ENCODE results near the gene LINGO3. TPM values are rescaled to one million over a fixed set of nuclear protein-coding genes. Genes with fewer than 3 reads are reported as not detected.
"Not testable (repeated sequence)": the region's sequence is repeated elsewhere in the genome, so short reads cannot be mapped to it uniquely, and the experiment has no call there.

Gene LINGO3
- total RNA-seq, 2 donors from 2014 or later, result 0.58 TPM; not detected in 1

DNA sequence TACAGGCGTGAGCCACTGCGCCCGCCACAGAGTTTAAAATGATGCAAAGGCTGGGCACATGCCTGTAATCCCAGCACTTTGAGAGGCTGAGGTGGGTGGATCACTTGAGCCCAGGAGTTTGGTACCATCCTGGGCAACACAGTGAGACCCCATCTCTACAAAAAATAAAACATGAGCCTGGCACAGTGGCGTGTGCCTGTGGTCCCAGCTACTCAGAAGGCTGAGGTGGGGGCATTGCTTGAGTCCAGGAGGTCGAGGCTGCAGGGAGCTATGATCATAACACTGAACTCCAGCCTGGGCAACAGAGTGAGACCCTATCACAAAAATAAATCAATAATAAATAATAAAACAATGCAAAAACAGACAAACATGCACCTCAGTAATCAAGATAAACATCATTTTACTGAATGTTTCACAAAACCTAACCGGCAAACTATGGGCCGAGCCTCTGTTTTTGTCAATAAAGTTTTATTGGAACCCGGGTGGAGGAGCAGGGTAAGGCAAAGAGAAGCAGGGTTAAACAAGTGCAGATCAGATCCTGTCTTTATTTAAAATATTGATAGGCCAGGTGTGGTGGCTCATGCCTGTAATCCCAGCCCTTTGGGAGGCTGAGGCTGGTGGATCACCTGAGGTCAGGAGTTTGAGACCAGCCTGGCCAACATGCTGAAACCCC lies 24.0 kb downstream of the LINGO3 start:
- Histone ChIP-seq H3K9ac (ENCODE audit: low read depth in 2 of 2, low read length in 2 of 2) (no peak overlapping the region), H3K36me3 (no peaks in the 10 kb centered on the region), H3K27ac (no peak overlapping the region), H3K4me1 (no peaks in the 10 kb centered on the region), H3K9me3 (no peaks in the 10 kb centered on the region), H3K27me3 (peaks cover 18% of the 10 kb centered on the region), H3K4me3 (no peak overlapping the region)
- intact Hi-C loops (cut with DNase I), result no loop called here
- TF ChIP-seq, protein P1, sequence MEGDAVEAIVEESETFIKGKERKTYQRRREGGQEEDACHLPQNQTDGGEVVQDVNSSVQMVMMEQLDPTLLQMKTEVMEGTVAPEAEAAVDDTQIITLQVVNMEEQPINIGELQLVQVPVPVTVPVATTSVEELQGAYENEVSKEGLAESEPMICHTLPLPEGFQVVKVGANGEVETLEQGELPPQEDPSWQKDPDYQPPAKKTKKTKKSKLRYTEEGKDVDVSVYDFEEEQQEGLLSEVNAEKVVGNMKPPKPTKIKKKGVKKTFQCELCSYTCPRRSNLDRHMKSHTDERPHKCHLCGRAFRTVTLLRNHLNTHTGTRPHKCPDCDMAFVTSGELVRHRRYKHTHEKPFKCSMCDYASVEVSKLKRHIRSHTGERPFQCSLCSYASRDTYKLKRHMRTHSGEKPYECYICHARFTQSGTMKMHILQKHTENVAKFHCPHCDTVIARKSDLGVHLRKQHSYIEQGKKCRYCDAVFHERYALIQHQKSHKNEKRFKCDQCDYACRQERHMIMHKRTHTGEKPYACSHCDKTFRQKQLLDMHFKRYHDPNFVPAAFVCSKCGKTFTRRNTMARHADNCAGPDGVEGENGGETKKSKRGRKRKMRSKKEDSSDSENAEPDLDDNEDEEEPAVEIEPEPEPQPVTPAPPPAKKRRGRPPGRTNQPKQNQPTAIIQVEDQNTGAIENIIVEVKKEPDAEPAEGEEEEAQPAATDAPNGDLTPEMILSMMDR (IDR thresholded peaks at IDR 0.05), result no peak
- no peak for DNase-seq

DNA sequence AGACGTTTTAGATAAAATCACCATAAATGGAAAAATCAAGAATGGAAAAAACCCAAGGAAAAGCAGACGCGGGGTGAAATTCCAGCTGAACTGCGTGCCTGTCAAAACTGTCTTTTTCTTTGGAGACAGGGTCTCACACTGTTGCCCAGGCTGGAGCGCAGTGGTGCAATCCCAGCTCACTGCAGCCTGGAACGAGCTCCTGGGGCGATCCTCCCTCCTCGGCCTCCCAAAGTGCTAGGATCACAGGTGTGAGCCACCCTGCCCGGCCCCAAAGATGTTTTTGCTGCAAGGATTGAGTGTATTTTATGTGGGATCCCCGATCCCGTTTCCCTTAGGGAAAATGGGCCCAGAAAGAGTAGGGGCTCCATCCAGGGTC lies 25.1 kb downstream of the LINGO3 start:
- peaks cover 6% of the 10 kb centered on the region for H3K4me1 ChIP-seq
- intact Hi-C loops (cut with DNase I), result no loop called here
- no peaks in the 10 kb centered on the region for H3K9me3 ChIP-seq
- no peak overlapping the region for H3K4me3 ChIP-seq
- no peaks in the 10 kb centered on the region for H3K36me3 ChIP-seq
- DNase-seq, result no peak
- H3K9ac ChIP-seq (ENCODE audit: low read depth in 2 of 2, low read length in 2 of 2), result no peak overlapping the region
- H3K27ac ChIP-seq, result no peak overlapping the region
- TF ChIP-seq, protein P1 (IDR thresholded peaks at IDR 0.05), result no peak
- peaks cover 12% of the 10 kb centered on the region for H3K27me3 ChIP-seq

DNA sequence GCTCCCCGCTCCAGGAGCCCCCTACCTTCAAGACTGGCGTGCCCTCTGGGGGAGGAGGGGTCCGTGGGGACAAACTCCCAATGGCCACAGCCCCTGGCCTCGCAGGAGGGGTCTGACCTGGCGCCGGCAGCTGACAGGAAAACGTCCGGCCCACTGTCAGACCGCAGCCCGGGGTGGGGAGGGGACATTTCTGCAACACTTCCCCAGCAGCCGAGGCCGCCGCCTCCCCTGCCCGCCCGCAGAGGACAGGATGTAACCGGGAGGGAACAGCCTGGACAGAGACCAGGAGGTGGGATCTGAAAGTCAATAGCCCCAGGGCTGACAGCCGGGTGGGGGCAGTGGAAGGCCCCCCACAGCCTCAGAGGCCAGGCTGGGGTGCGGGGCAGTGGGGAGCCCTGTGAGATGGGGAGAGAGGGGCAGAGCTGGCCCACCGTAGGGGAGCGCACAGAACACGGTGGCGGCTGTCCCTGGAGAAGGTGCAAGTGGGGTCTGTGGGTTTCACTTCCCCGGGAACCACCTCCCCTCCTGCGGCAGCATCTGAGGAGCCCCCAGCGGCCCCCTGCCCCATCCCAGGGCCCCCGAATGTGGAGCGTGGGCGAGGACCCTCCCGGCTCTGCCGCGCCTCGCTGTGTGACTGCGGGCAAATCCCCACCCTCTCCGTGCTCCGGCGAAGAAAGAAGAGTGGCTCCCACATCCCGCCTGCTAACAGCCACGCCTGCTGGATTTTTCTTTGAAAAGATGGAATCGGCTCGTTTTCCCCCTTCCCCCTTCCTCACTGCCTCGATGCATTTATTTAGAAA lies 25.7 kb downstream of the LINGO3 start, which contains the start of gene PEAK3:
TSS of gene PEAK3 (minus strand) at position 114 of the 800 bp plus-strand sequence. CDS start 1,244 bp downstream, outside the sequence.
- Histone ChIP-seq H3K36me3 (no peaks in the 10 kb centered on the region), H3K9me3 (no peaks in the 10 kb centered on the region), H3K27me3 (peaks cover 12% of the 10 kb centered on the region), H3K4me3 (peak within 1 kb of the TSS; percentile 21), H3K9ac (ENCODE audit: low read depth in 2 of 2, low read length in 2 of 2) (peak within 1 kb of the TSS; percentile 28 to 40), H3K27ac (peak within 1 kb of the TSS; percentile 6), H3K4me1 (peaks cover 6% of the 10 kb centered on the region)
- peak; percentile 67 for DNase-seq
- intact Hi-C loops (cut with DNase I), result no loop called here
- TF ChIP-seq, protein P1 (IDR thresholded peaks at IDR 0.05), result no peak

DNA sequence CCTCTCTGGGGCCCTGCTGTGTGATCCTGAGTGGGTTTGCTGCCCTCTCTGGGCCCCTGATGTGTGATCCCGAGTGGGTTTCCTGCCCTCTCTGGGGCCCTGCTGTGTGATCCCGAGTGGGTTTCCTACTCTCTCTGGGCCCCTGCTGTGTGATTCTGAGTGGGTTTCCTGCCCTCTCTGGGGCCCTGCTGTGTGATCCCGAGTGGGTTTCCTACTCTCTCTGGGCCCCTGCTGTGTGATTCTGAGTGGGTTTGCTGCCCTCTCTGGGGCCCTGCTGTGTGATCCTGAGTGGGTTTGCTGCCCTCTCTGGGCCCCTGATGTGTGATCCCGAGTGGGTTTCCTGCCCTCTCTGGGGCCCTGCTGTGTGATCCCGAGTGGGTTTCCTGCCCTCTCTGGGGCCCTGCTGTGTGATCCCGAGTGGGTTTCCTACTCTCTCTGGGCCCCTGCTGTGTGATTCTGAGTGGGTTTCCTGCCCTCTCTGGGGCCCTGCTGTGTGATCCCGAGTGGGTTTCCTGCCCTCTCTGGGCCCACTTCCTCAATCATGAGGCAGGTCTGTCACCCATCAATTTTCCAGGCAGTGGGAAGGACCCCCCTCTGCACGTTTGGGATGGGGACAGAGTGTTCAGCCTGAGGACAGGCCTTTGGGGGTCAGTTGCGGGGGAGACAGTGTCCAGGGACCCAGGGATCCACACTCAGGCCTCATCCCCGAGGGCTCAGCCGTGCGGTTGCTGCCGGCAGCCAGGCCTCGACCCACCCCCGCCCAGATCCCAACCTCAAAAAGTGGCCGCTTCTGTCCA lies 26.5 kb downstream of the LINGO3 start:
- Histone ChIP-seq H3K27ac (peak overlapping the region; percentile 6), H3K4me3 (peak overlapping the region; percentile 21), H3K27me3 (peaks cover 12% of the 10 kb centered on the region), H3K9ac (ENCODE audit: low read depth in 2 of 2, low read length in 2 of 2) (peak overlapping the region; percentile 28 to 35)
- H3K9me3 ChIP-seq; intact Hi-C loops (cut with DNase I); H3K36me3 ChIP-seq; DNase-seq; H3K4me1 ChIP-seq: not testable (repeated sequence)

DNA sequence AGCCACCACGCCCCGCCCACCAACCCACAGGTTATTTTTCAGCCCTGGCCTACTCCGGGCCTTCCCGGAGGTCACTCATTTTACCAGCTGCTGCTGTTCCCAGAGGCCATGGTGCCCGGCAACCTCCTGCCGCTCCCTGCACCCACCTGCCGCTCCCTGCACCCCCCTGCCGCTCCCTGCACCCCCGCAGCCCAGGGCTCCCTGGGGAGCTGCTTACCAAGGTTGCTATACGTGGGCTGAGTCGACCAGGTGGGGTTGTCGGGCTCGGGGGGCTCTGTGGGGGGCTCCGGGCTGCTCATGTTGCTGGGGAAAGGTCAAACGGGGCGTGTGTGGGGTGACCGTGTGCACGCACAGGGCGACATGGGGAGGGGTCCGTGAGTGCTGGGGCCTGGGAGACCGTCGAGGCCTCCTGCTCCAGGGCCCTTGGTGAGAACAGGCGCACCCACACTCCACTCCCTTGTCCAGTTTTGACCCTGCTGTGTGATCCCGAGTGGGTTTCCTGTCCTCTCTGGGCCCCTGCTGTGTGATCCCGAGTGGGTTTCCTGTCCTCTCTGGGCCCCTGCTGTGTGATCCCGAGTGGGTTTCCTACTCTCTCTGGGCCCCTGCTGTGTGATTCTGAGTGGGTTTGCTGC lies 27.2 kb downstream of the LINGO3 start:
- Histone ChIP-seq H3K27ac (no peak overlapping the region), H3K4me3 (no peak overlapping the region), H3K27me3 (peaks cover 12% of the 10 kb centered on the region), H3K4me1 (peaks cover 6% of the 10 kb centered on the region), H3K36me3 (no peaks in the 10 kb centered on the region), H3K9me3 (no peaks in the 10 kb centered on the region), H3K9ac (ENCODE audit: low read depth in 2 of 2, low read length in 2 of 2) (no peak overlapping the region)
- intact Hi-C loops (cut with DNase I), result no loop called here
- TF ChIP-seq, protein P1 (IDR thresholded peaks at IDR 0.05), result no peak
- DNase-seq, result no peak

Measured in colonic mucosa (tissue), 4 donors.